ENCODE data around the gene CUBN.

DNA sequence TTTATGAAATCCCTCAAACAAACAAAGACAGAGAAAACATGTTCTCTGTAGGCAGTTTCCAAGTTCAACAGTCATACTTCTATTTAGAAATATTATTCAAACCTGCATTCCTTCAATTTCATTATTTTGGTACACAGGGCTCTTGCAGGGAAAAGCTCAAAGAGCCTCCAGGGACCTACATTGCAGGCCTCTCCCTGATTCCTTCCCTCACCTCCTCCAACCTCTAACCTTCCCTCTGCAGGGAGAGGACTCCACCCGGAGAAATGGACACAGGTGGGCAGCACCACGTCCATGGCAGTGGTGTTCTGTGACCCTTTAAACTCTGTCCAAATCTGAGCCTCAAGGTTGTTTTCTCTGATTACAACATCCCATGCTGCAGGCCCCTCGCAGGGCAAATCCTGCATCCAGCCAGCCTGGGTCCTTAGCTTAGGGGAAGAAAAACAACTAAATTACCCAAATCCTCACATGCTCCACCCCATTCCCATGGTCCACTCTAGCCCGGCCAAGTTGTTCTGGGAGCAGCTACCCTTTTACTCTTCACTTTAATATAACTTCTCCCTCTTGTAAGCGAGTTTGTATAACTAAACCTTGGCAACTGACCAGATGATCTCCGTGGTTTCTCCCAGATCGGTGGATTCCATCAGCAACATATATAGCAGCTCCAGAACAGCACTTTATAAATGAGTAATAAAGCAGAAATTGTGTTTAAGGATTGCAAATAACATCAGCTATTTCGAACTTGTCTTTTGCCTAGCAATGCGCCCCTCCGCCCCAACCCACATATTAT, 129.8 kb downstream of the CUBN start:
- TF ChIP-seq, protein P1, sequence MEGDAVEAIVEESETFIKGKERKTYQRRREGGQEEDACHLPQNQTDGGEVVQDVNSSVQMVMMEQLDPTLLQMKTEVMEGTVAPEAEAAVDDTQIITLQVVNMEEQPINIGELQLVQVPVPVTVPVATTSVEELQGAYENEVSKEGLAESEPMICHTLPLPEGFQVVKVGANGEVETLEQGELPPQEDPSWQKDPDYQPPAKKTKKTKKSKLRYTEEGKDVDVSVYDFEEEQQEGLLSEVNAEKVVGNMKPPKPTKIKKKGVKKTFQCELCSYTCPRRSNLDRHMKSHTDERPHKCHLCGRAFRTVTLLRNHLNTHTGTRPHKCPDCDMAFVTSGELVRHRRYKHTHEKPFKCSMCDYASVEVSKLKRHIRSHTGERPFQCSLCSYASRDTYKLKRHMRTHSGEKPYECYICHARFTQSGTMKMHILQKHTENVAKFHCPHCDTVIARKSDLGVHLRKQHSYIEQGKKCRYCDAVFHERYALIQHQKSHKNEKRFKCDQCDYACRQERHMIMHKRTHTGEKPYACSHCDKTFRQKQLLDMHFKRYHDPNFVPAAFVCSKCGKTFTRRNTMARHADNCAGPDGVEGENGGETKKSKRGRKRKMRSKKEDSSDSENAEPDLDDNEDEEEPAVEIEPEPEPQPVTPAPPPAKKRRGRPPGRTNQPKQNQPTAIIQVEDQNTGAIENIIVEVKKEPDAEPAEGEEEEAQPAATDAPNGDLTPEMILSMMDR (IDR thresholded peaks at IDR 0.05) = no peak
- TF ChIP-seq ZFX (IDR thresholded peaks at IDR 0.05; ENCODE audit: borderline replicate concordance) = no peak

Data from 22Rv1 (cell line).